NCI-H1417 (cell line): Measurements from ENCODE around the gene CCDC174.

Source experiments
- DNase-seq, 3 experiments: peaks; one replicate each; lab custom pipeline; 2025; lab: John Stamatoyannopoulos, UW

The CCDC174 gene

DNA sequence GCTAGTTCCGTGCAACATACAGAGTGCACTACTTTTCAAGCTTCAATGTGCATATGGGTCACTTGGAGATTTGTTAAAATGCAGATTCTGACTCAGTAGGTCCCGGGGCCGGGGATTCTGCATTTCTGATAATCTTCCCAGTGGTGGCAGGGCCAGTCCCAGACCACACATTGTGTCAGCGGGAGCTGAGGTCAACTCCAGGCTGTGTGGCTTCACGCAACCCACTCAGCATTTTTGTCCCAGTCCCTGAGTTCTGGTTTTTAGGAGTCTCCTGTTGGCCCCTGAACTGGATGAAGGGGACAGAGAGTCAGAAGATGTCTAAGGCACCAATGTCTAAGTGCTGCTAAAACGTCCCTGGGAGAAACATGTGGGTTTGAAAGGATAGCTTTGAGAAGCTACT is 26.1 kb upstream of the CCDC174 start:
- no peak for DNase-seq

- no peak for DNase-seq
Measured at GRCh38 chr3:14627815-14628214, 23.7 kb upstream of the CCDC174 start.

GRCh38 chr3:14628406-14628805 is 23.2 kb upstream of the CCDC174 start:
- no peak for DNase-seq

GRCh38 chr3:14630404-14631100 is 21.0 kb upstream of the CCDC174 start:
- peak in 2 of 3 experiments; percentile 18 to 31 for DNase-seq

DNA sequence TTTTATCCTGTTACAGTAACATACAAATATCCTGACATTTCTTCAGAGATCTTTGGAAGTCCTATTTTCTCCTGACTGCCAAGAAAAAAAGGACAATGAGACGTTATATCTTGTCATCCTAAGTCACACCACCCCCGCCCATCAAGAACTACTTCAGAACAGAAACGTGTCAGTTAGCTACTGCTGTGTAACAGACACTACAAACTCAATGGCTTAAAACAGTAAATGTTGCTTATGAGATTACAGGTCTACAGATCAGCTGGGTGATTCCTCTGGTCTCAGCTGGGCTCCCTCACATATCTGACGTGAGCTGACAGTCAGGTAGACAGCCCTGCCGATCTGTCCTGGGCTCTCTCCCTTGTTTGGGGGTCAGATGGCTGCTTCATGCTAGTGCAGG is 20.5 kb upstream of the CCDC174 start:
- no peak for DNase-seq

GRCh38 chr3:14631687-14632441 is 19.7 kb upstream of the CCDC174 start:
- DNase-seq = no peak

GRCh38 chr3:14632442-14632930 is 19.1 kb upstream of the CCDC174 start:
- no peak for DNase-seq

DNA sequence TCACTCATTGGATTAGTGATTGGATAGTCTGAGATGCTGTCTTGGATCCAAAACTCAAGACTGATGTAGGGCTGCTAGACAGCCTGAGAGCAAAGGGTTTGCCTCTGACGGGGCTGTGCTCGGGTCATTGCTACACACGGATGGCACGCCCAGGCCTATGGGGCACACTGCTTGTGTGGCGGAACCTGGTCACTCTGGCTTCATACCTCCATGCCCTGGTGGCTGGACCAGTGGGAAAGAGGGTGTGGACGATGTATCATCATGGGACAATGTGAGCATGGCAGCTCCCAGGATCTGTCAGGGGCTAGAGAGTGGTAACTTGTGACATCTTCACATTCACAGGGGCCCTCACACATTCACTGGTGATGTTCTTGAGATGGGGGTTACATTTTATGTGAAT is 18.1 kb upstream of the CCDC174 start:
- DNase-seq = no peak

DNA sequence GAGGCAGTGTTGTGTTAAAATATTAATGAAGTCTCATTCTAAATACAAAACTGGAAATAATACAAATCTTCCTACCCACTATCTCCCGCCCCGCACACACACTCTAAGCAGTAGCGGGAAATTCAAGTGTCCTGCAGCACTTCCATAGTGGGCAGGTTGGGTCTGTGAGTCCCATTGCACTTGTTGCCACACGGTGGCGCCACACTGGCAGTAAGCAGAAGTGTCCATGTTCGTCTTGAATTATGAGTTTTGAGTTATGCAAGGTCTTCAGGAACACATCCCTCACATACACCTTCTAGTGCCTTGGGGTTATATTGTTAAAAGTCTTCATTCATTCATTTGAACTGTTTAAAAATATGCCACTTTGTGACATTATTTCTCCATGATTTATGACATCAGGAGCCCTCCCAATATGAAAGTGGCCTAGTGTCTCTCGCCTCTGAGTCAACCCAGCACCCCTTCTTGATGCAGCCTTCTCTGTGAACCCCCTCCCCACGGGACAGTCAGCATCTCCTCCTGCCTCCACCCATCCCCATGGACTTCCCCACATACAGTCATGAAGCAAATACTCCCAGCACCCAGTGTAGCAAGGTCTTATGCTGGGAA is 17.6 kb upstream of the CCDC174 start:
- peak in 1 of 3 experiments; percentile 8 for DNase-seq

GRCh38 chr3:14634763-14635400 is 16.7 kb upstream of the CCDC174 start:
- peak in 2 of 3 experiments; percentile 32 to 77 for DNase-seq

DNA sequence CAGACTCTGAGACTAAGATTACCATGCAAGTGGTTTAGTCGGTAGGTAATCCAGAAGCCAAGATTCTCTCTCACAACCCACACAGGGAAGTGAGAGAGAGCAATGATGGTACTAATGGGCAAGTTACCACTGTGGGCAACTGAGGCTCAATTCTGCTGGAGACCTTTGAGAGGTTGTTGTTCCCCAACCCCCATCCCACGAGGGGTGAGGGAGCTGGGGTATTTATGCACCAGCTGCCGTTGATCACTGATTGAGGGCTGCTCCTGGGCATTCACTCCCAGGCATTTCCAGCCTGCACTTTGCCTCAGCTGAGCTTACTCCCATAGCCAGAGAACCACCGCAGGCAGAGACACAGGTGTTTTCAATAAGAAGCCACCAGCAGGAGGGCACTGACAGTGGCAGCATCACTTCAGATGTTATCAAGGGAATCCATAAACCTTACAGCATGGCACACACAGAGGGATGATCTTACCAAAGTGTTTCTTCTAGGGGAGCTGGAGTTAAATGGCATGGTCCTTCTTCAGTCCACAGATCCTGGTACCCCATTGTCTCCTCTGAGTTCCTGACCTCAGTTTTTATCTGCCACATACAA is 15.0 kb upstream of the CCDC174 start:
- DNase-seq = no peak

DNA sequence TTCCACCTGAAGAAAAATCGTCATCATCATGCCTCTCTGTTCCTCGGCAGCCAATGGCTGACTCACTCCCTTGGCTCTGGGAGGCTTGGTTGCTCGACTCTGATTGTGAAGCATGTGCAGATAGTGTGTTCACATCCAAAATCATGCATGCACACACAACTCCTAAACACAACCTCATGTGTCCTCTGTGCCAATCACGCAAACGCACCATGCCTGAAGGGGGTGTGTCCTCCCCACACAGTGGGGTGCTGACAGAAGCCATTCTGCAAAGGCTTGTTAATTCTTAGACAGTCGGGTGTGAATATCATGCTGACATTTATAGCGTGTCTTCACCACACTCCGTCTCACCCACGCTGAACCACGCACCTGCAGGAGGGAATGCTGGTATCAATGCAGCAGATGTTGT is 11.4 kb upstream of the CCDC174 start:
- no peak for DNase-seq

GRCh38 chr3:14640734-14641133 is 10.8 kb upstream of the CCDC174 start:
- DNase-seq = no peak

GRCh38 chr3:14641346-14641745 is 10.2 kb upstream of the CCDC174 start:
- no peak for DNase-seq

DNA sequence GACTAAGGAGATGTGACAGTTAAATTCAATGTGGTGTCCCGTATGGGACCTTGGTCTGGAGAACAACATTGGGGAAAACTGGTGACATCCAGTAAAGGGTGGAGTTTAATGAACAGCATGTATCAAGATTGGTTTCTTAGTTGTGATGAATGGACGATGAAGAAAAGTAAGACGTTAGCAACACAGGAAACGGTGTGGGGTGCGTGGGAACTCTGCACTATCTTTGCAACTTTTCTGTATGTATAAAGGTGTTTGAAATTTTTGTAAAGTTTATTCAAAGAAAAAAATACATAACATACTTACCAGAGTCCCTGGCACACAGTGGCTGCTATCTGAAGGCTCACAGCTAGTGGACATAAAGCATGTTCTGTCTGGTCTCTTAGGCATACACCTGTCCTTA is 6.1 kb upstream of the CCDC174 start:
- DNase-seq = no peak

GRCh38 chr3:14646131-14646573 is 5.4 kb upstream of the CCDC174 start:
- no peak for DNase-seq

DNA sequence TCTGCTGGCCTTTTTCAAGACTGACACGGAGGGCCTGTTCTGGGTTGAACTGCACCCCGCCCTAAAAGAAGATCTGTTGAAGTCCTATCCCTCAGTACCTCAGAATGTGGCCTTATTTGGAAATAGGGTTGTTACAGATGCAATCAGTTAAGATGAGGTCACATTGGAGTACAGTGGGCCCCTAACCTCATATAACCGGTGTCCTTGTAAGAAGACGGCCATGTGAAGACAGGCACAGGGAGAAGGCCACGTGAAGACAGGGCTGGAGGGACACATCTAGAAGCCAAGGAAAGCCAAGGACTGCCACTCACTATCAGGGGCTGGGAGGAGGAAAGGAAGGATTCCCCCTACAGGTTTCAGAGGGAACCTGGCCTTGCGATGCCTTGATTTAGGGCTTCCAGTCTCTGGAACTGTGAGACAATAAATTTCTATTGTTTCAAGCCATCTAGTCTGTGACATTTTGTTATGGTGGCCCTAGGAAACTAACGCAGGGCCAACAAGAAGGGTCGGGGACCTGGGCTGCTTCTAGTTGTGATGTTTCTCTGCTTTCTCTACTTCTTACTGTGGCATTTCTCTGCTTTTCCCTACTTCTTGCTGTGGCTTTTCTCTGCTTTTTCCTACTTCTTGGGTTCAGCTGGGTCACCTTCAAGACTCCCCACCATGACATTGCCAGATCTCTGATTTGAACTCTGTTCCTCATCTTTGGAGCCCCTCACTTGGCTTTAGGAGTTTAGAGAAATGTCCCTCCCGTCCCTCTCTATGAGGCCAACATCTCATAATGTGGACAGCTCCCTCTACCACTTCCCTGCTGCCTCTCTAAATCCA is 4.8 kb upstream of the CCDC174 start:
- DNase-seq = no peak

DNA sequence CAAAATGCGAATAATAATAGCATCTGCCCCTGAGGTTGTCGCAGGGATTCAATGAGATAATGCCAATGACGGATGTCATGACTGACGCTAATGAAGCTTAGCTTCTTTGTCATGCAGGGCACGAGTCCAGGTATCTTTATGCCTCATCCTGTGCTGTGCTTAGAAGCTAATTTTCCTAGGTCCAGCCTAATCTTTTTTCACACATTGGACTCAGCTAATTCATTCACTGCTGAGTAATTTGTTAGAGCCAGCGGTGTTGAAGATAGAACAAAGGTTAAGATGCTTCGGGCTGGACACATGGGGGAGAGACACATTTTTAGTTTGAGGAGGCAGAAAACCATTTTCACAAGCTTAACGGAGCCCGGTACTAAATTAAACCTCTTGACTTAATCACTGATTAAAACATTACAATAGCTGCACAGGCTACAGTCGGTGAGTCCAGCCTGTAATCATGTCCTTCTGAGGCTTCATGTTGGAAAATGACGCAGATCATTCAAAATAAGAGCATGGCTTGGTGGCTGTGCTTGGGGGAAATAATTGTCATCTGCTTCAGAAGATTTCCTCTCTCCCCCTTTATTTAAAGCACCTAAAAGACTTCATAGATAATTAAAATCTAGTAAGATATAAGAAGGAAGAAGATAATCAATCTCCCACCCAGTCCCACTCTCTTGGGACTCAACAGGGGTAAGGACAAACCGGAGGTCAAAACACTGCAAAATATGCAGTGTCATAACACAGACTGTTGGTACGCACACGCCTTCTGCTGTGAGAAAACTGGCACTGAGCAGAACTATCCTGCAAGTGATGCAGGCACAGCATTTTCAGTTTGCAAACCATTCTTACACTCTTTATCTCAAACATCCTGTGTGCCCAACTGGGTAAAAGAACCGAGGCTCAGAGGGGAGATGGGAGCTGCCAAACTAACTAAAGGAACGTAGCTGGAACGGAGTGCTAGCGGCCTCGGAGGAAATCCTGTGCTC is 3.3 kb upstream of the CCDC174 start:
- DNase-seq = peak in 2 of 3 experiments; percentile 15 to 66

DNA sequence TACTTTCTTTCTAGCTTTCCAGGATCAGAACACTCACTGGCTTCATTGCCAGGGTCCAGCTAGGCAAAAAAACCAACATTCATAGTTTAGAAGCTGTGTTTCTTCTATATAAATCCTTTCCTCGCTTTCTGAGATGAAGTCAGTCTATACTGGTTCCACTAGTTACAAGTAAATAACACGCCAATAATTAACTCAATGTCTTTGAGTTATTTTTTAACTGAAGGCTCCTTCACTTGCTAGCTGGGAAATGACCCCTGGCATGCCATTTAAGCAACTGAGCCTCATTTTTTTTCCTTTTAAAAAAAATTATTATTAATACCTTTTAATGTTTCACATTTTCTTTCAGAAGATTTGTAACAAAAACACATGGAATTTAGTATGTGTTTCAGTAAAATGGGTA is 2.1 kb upstream of the CCDC174 start:
- no peak for DNase-seq

- no peak for DNase-seq
Measured at GRCh38 chr3:14650193-14650592, 1.4 kb upstream of the CCDC174 start.
